Measurements from ENCODE around the gene TMPRSS6.

TMPRSS6 gene

DNA sequence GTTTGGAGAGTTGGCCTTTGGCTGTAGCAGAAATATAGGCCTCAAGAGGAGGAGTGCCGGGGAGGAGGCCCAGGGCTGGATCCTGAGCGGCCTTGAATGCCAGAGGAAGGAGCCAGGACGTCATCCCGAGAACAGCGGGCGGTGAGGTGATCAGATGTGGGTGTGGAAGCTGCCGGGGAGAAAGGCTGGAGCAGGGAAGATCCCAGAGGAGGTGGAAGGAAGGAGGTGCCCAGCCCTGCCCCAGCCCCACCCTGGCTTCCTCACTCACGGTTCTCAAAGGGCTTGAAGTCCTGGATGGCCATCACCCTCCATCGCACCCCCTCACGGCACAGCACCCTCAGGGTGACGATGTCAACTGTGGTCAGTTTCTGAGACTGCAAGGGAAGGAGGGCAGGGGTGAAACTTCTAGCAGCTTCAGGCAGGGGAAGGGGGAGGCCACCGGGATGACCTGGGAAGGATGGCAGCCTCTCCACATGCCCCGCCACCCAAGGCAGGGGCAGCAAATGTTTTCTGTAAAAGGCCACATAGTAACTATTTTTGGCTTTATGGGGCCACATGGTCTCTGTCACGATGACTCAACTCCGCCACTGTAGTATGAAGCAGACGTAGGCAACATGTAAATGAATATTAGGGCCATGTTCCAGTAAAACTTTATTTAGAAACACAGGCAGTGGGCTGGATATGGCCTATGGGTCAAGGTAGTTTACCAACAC is 29.5 kb upstream of the TMPRSS6 start:
- Histone ChIP-seq H3K36me3 (no peaks in the 10 kb centered on the region), H3K4me3 (ENCODE audit: low read depth in 1 of 2, low read length in 1 of 2) (no peak overlapping the region), H3K27ac (no peak overlapping the region), H3K9me3 (no peaks in the 10 kb centered on the region), H3K4me1 (ENCODE audit: control insufficient read depth in 1 of 2, insufficient read depth in 1 of 2, low read depth in 1 of 2, low read length in 1 of 2) (no peaks in the 10 kb centered on the region), H3K27me3 (no peaks in the 10 kb centered on the region)
- TF ChIP-seq, protein P1, sequence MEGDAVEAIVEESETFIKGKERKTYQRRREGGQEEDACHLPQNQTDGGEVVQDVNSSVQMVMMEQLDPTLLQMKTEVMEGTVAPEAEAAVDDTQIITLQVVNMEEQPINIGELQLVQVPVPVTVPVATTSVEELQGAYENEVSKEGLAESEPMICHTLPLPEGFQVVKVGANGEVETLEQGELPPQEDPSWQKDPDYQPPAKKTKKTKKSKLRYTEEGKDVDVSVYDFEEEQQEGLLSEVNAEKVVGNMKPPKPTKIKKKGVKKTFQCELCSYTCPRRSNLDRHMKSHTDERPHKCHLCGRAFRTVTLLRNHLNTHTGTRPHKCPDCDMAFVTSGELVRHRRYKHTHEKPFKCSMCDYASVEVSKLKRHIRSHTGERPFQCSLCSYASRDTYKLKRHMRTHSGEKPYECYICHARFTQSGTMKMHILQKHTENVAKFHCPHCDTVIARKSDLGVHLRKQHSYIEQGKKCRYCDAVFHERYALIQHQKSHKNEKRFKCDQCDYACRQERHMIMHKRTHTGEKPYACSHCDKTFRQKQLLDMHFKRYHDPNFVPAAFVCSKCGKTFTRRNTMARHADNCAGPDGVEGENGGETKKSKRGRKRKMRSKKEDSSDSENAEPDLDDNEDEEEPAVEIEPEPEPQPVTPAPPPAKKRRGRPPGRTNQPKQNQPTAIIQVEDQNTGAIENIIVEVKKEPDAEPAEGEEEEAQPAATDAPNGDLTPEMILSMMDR (IDR thresholded peaks at IDR 0.05): no peak

DNA sequence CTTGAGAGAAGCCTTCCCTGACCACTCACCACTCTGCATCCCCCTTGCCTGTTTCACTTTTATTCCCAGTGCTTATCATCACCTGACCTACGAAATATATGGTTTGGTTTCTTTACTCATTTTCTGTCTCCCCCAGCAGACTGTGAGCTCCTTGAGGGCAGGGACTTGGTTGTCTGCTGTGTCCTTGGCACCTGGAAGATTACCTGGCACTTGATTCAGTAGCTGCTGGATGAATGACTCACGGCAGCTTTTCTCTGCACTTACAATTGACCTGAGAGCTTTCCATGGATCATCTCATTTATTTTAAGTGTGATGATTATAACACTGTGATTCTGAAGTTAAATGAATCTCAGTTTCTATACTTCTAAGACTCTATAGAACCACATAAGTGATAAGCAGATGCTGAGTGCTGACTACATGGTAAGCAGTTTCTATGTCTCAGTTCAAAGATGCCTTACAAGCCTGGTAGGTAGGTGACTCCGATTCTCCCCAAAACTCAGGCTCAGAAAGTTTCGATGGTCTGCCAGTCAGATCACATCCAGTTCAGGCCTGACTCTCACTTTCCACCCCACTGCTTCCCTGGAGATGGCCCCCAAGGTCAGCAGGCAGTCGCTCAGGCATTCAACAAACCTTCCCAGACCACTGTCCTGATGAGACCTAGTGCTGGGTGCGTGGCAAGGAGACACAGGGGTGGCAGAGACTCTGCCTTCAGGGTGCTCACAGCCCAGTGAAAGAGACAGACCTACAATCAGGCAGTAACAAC is 28.6 kb upstream of the TMPRSS6 start:
- no peak overlapping the region for H3K27ac ChIP-seq
- no peak overlapping the region for H3K4me3 ChIP-seq (ENCODE audit: low read depth in 1 of 2, low read length in 1 of 2)
- H3K9me3 ChIP-seq: no peaks in the 10 kb centered on the region
- H3K4me1 ChIP-seq (ENCODE audit: control insufficient read depth in 1 of 2, insufficient read depth in 1 of 2, low read depth in 1 of 2, low read length in 1 of 2): no peaks in the 10 kb centered on the region
- no peaks in the 10 kb centered on the region for H3K36me3 ChIP-seq
- TF ChIP-seq, protein P1 (IDR thresholded peaks at IDR 0.05): no peak
- no peaks in the 10 kb centered on the region for H3K27me3 ChIP-seq

DNA sequence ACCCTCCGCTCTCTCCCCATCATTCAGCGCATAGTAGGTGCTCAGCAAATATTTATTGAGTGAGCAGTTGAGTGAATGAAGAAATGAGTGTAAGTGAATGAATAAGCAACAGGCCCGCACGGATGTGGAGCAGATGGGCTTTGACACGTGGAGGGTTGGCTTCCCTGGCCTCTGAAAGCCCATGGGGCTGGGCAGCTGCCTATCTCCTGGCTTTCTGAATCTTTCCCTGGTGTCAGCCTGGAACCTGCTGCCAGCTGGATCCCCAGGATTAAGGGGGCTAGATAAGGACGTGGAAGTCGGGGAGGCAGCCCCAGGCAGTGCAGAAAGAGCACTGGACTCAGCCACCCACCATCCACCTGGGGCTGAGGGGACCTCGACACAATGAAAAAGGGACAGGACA is 27.6 kb upstream of the TMPRSS6 start:
- Histone ChIP-seq H3K27me3 (no peaks in the 10 kb centered on the region), H3K27ac (no peak overlapping the region), H3K4me1 (ENCODE audit: control insufficient read depth in 1 of 2, insufficient read depth in 1 of 2, low read depth in 1 of 2, low read length in 1 of 2) (no peaks in the 10 kb centered on the region), H3K9me3 (no peaks in the 10 kb centered on the region), H3K36me3 (no peaks in the 10 kb centered on the region), H3K4me3 (ENCODE audit: low read depth in 1 of 2, low read length in 1 of 2) (no peak overlapping the region)
- TF ChIP-seq, protein P1 (IDR thresholded peaks at IDR 0.05): no peak

DNA sequence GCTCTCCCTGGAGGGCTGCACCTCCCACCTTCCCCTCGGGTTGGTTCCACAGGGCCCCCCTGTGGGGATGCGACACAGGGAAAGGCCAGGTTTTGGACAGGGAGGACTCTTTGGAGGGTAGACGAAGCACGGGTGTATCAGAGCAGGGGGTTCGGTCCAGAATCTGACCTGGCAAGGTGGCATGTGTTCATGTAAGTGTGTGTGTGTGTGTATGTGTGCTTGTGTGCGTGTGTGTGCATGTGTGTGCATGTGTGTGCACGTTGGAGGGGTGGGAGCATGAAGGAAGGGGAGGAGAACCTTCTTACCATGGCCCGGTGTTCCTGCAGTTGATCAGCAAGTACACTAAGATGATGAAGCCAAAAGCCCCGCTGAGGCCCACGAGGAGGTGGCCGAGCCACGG is 25.5 kb upstream of the TMPRSS6 start:
- Histone ChIP-seq H3K27me3 (no peaks in the 10 kb centered on the region), H3K9me3 (no peaks in the 10 kb centered on the region), H3K4me1 (ENCODE audit: control insufficient read depth in 1 of 2, insufficient read depth in 1 of 2, low read depth in 1 of 2, low read length in 1 of 2) (no peaks in the 10 kb centered on the region), H3K36me3 (no peaks in the 10 kb centered on the region), H3K27ac (no peak overlapping the region), H3K4me3 (ENCODE audit: low read depth in 1 of 2, low read length in 1 of 2) (no peak overlapping the region)
- TF ChIP-seq, protein P1 (IDR thresholded peaks at IDR 0.05): no peak

DNA sequence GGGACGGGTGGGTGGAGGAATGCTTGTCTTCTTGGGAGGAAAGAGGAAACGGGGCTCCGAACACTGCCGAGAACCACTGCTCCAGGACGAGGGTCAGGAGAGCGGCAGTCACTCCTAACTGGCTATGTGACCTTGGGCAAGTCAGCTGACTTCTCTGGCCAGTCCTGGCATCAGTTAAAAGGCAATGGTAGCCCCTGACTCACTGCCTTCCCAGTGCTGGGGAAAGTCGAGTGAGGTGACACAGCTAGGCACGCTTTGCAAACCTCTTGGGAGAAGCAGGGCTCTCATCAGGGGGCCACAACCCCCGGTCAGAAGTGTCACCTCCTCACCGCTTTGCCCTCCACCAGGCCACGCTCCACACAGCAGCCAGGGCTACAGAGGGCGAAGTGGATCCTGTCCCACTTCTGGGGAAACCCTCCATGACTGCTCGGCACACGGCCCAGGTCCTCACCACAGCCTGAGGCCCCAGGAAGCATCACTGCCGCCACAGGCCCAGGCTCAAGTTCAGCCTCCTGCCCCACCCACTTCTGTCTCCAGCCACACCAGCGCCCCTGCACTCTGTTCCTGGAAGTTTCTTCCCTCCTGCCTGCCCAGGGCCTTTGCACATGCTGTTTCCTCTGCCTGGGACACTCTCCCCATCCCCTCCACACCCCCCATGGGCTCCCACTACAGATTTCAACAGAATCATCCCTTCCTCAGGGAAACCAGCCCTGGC is 23.9 kb upstream of the TMPRSS6 start:
- no peaks in the 10 kb centered on the region for H3K4me1 ChIP-seq (ENCODE audit: control insufficient read depth in 1 of 2, insufficient read depth in 1 of 2, low read depth in 1 of 2, low read length in 1 of 2)
- H3K36me3 ChIP-seq: no peaks in the 10 kb centered on the region
- H3K4me3 ChIP-seq (ENCODE audit: low read depth in 1 of 2, low read length in 1 of 2): no peak overlapping the region
- no peaks in the 10 kb centered on the region for H3K9me3 ChIP-seq
- no peak overlapping the region for H3K27ac ChIP-seq
- TF ChIP-seq, protein P1 (IDR thresholded peaks at IDR 0.05): no peak
- H3K27me3 ChIP-seq: no peaks in the 10 kb centered on the region
